Neural cell (in vitro differentiated cells): Measurements from ENCODE around the gene OR52E1. TPM values are rescaled to one million over a fixed set of nuclear protein-coding genes. Genes with fewer than 3 reads are reported as not detected.

ENCODE experiments used
- H2AFZ ChIP-seq: fragments of 200-600, 300-800 bp; sonication (generic), shearing (Covaris generic); 2 replicates; pipeline ENCODE4 v1.6.0; 2014; ENCODE audit warnings: low read depth, mild to moderate bottlenecking, antibody characterized with exemption, low read length, moderate library complexity
- H3F3A ChIP-seq: fragments of 200-600 bp; shearing (Covaris generic); 2 replicates; pipeline ENCODE4 v1.6.1; 2016; ENCODE audit warnings: mild to moderate bottlenecking, moderate library complexity, mixed read lengths, antibody characterized with exemption, low read length; ENCODE audit not compliant: insufficient read depth, poor library complexity, severe bottlenecking
- H3K27ac ChIP-seq: fragments of 200-600, 300-800 bp; sonication (generic), shearing (Covaris generic); 2 replicates; pipeline ENCODE4 v1.5.1; 2014; ENCODE audit warnings: mild to moderate bottlenecking, low read length, moderate library complexity
- H3K27me3 ChIP-seq: fragments of 300-800, 200-600 bp; sonication (generic), shearing (Covaris generic); 2 replicates; pipeline ENCODE4 v1.6.0; 2014; ENCODE audit warnings: mild to moderate bottlenecking, low read depth, low read length, moderate library complexity; ENCODE audit not compliant: insufficient read depth
- H3K36me3 ChIP-seq: fragments of 300-800, 200-600 bp; sonication (generic), shearing (Covaris generic); 2 replicates; pipeline ENCODE4 v1.5.1; 2014; ENCODE audit warnings: mild to moderate bottlenecking, antibody characterized with exemption, low read length, moderate library complexity; ENCODE audit not compliant: insufficient read depth
- H3K4me2 ChIP-seq: fragments of 300-800, 200-600 bp; sonication (generic), shearing (Covaris generic); 2 replicates; pipeline ENCODE4 v1.6.0; 2014; ENCODE audit warnings: mild to moderate bottlenecking, low read length
- H3K4me3 ChIP-seq: fragments of 300-800, 200-600 bp; sonication (generic), shearing (Covaris generic); 2 replicates; pipeline ENCODE4 v1.5.1; 2014; ENCODE audit warnings: mild to moderate bottlenecking, low read length, moderate library complexity
- H3K79me2 ChIP-seq: fragments of 200-600 bp; shearing (Covaris generic); replicated peaks from 2 replicates; pipeline ENCODE4 v1.6.0; 2014; ENCODE audit warnings: mild to moderate bottlenecking, low read length, moderate library complexity; ENCODE audit not compliant: insufficient read depth
- H3K9ac ChIP-seq: fragments of 300-800, 200-600 bp; sonication (generic), shearing (Covaris generic); 2 replicates; pipeline ENCODE4 v1.6.1; 2016; ENCODE audit warnings: mild to moderate bottlenecking, low read length, mixed read lengths
- H3K9me2 ChIP-seq: fragments of 200-600 bp; shearing (Covaris generic); 2 replicates; pipeline ENCODE4 v1.6.1; 2016; ENCODE audit warnings: mild to moderate bottlenecking, low read length, mixed read lengths; ENCODE audit not compliant: insufficient read depth
- H3K9me3 ChIP-seq: fragments of 200-600, 300-800 bp; sonication (generic), shearing (Covaris generic); 2 replicates; pipeline ENCODE4 v1.6.1; 2016; ENCODE audit warnings: mild to moderate bottlenecking, mixed run types, low read length, moderate library complexity, mixed read lengths
- H4K20me1 ChIP-seq: fragments of 200-600 bp; shearing (Covaris generic); 2 replicates; pipeline ENCODE4 v1.6.1; 2016; ENCODE audit warnings: mild to moderate bottlenecking, mixed run types; ENCODE audit not compliant: insufficient read depth
- CTCF ChIP-seq: fragments of 450-650 bp; IDR thresholded peaks from 2 replicates; pipeline ENCODE4 v1.5.1; 2014; ENCODE audit warnings: antibody characterized with exemption, mild to moderate bottlenecking, moderate library complexity; ENCODE audit not compliant: poor library complexity, severe bottlenecking
- EP300 ChIP-seq: fragments of 450-650 bp; conservative IDR thresholded peaks from 2 replicates; pipeline ENCODE4 v1.6.1; 2014; ENCODE audit warnings: antibody characterized with exemption, mild to moderate bottlenecking, moderate library complexity; ENCODE audit not compliant: poor library complexity, severe bottlenecking
- EZH2 ChIP-seq: fragments of 200-600, 300-800 bp; shearing (Covaris generic), sonication (generic); IDR thresholded peaks from 2 replicates; pipeline ENCODE4 v1.6.1; 2014; ENCODE audit warnings: antibody characterized with exemption, low read length, borderline replicate concordance, mild to moderate bottlenecking; ENCODE audit not compliant: insufficient read depth, poor library complexity, severe bottlenecking
- MXI1 ChIP-seq: fragments of 450-650 bp; conservative IDR thresholded peaks from 2 replicates; pipeline ENCODE4 v1.6.1; 2014; ENCODE audit warnings: antibody characterized with exemption, mild to moderate bottlenecking; ENCODE audit not compliant: poor library complexity, severe bottlenecking
- POLR2AphosphoS5 ChIP-seq: IDR thresholded peaks from 2 replicates; pipeline ENCODE4 v1.6.1; 2012
- RAD21 ChIP-seq: fragments of 450-650 bp; conservative IDR thresholded peaks from 2 replicates; pipeline ENCODE4 v1.6.1; 2014; ENCODE audit warnings: antibody characterized with exemption, mild to moderate bottlenecking, moderate library complexity
- SMC3 ChIP-seq: fragments of 450-650 bp; conservative IDR thresholded peaks from 2 replicates; pipeline ENCODE4 v1.6.1; 2014; ENCODE audit warnings: antibody characterized with exemption, mild to moderate bottlenecking, moderate library complexity; ENCODE audit not compliant: poor library complexity
- TAF1 ChIP-seq: IDR thresholded peaks from 2 replicates; pipeline ENCODE4 v1.6.1; 2012; ENCODE audit warnings: low read depth
- polyA plus RNA-seq: library from polyadenylated mRNA; depleted of rRNA; stranded (reverse); fragments of >200 nt; gene quantifications from 2 replicates; pipeline ENCODE4 v1.2.3, GENCODE V29; 2014
- TF ChIP-seq, protein P1 (sequence below): IDR thresholded peaks from 2 replicates; pipeline ENCODE4 v1.6.1; 2012; ENCODE audit warnings: borderline replicate concordance

OR52E1 gene
- polyA plus RNA-seq, 1 donor from 2014 or later: not detected

DNA sequence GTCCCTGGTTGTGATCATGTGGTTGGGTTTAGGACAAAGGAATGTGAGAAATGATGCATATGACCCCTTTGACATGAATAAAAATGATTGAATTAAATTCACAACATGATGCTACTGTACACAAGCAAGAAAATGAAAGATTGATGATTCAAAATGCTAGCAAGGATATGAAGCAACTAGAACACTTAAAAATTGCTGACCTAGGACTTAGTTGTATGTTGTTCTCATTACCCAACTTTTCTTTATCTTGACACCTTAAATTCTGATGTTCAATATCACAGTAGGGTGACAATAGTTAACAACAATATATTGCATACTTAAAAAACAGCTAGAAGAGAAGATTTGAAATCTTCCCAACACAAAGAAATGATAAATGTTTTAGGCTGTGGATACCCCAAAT lies 48.2 kb downstream of the OR52E1 start:
- Histone ChIP-seq H3K4me2 (no peak overlapping the region), H3K9me2 (no peaks in the 10 kb centered on the region), H3K79me2 (no peaks in the 10 kb centered on the region), H3K27me3 (no peaks in the 10 kb centered on the region), H3K4me3 (no peak overlapping the region), H2AFZ (no peak overlapping the region), H3K27ac (no peak overlapping the region), H4K20me1 (no peaks in the 10 kb centered on the region), H3F3A (no peaks in the 10 kb centered on the region), H3K9me3 (no peaks in the 10 kb centered on the region), H3K36me3 (no peaks in the 10 kb centered on the region), H3K9ac (no peak overlapping the region)
- TF ChIP-seq POLR2AphosphoS5 (no peak), CTCF (no peak), MXI1 (no peak)
- TF ChIP-seq, protein P1, sequence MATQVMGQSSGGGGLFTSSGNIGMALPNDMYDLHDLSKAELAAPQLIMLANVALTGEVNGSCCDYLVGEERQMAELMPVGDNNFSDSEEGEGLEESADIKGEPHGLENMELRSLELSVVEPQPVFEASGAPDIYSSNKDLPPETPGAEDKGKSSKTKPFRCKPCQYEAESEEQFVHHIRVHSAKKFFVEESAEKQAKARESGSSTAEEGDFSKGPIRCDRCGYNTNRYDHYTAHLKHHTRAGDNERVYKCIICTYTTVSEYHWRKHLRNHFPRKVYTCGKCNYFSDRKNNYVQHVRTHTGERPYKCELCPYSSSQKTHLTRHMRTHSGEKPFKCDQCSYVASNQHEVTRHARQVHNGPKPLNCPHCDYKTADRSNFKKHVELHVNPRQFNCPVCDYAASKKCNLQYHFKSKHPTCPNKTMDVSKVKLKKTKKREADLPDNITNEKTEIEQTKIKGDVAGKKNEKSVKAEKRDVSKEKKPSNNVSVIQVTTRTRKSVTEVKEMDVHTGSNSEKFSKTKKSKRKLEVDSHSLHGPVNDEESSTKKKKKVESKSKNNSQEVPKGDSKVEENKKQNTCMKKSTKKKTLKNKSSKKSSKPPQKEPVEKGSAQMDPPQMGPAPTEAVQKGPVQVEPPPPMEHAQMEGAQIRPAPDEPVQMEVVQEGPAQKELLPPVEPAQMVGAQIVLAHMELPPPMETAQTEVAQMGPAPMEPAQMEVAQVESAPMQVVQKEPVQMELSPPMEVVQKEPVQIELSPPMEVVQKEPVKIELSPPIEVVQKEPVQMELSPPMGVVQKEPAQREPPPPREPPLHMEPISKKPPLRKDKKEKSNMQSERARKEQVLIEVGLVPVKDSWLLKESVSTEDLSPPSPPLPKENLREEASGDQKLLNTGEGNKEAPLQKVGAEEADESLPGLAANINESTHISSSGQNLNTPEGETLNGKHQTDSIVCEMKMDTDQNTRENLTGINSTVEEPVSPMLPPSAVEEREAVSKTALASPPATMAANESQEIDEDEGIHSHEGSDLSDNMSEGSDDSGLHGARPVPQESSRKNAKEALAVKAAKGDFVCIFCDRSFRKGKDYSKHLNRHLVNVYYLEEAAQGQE: no peak

DNA sequence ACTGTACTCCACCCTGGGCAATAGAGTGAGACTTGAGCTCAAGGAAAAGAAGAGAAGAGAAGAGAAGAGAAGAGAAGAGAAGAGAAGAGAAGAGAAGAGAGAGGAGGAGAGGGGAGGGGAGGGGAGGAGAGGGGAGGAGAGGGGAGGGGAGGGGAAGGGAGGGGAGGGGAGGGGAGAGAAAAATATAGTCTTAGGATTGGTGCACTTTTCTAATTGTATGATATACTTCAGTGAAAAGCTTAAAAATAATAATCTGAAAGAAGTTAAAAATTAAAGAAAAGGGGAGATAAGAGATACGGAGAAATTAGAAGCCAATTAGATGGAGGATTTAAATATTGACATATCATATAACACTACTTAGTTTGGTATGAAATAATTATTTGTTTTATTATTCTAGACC lies 49.5 kb downstream of the OR52E1 start:
- H3K4me2 ChIP-seq: no peak overlapping the region
- no peak overlapping the region for H2AFZ ChIP-seq
- no peaks in the 10 kb centered on the region for H3K9me3 ChIP-seq
- no peaks in the 10 kb centered on the region for H3F3A ChIP-seq
- no peak overlapping the region for H3K9ac ChIP-seq
- no peak overlapping the region for H3K27ac ChIP-seq
- no peaks in the 10 kb centered on the region for H3K36me3 ChIP-seq
- no peaks in the 10 kb centered on the region for H3K79me2 ChIP-seq
- no peak overlapping the region for H3K4me3 ChIP-seq
- H4K20me1 ChIP-seq: no peaks in the 10 kb centered on the region
- TF ChIP-seq CTCF (no peak), RAD21 (no peak), TAF1 (no peak), EP300 (no peak), EZH2 (no peak), MXI1 (no peak), SMC3 (no peak), POLR2AphosphoS5 (no peak)
- TF ChIP-seq, protein P1: no peak
- no peaks in the 10 kb centered on the region for H3K27me3 ChIP-seq
- H3K9me2 ChIP-seq: no peaks in the 10 kb centered on the region
